Endodermal cell (in vitro differentiated cells): Measurements from ENCODE around the gene RBM47. TPM values are rescaled to one million over a fixed set of nuclear protein-coding genes. Genes with fewer than 3 reads are reported as not detected.
A peak's percentile ranks its signal among the peaks of the same experiment; 100 is the strongest.

Experiments
- DNase-seq: peaks from one replicate; pipeline ENCODE4 v3.0.0-alpha.2; 2017
- H3K27ac ChIP-seq: 2 replicates; pipeline ENCODE4 v1.5.1; 2013; ENCODE audit warnings: mild to moderate bottlenecking, low read depth, low read length, moderate library complexity
- H3K27me3 ChIP-seq: 2 replicates; pipeline ENCODE4 v1.6.1; 2013; ENCODE audit warnings: mild to moderate bottlenecking, low read length, moderate library complexity; ENCODE audit not compliant: insufficient read depth, control insufficient read depth, poor library complexity, severe bottlenecking
- H3K36me3 ChIP-seq: 2 replicates; pipeline ENCODE4 v1.7.0; 2013; ENCODE audit warnings: mild to moderate bottlenecking, low read length, moderate library complexity; ENCODE audit not compliant: control insufficient read depth, insufficient read depth
- H3K4me1 ChIP-seq: one replicate; pipeline ENCODE4 v1.7.0; 2013; ENCODE audit warnings: low read length; ENCODE audit not compliant: control insufficient read depth, insufficient read depth
- H3K4me3 ChIP-seq: 2 replicates; pipeline ENCODE4 v1.5.1; 2013; ENCODE audit warnings: mild to moderate bottlenecking, low read length, moderate library complexity
- H3K9ac ChIP-seq: 2 replicates; pipeline ENCODE4 v1.6.1; 2013; ENCODE audit warnings: mild to moderate bottlenecking, low read length, moderate library complexity; ENCODE audit not compliant: poor library complexity, severe bottlenecking; ENCODE audit errors: extremely low read depth
- H3K9me3 ChIP-seq: 2 replicates; pipeline ENCODE4 v1.6.1; 2013; ENCODE audit warnings: mild to moderate bottlenecking, low read length, moderate library complexity; ENCODE audit not compliant: control insufficient read depth
- H3K27ac Mint-ChIP-seq: 2 replicates; pipeline ENCODE4 v1.8.0; 2020; ENCODE audit warnings: mixed read lengths
- H3K27me3 Mint-ChIP-seq: 2 replicates; pipeline ENCODE4 v1.8.0; 2021; ENCODE audit warnings: mild to moderate bottlenecking, mixed read lengths; ENCODE audit not compliant: insufficient read depth
- H3K36me3 Mint-ChIP-seq: 2 replicates; pipeline ENCODE4 v1.8.0; 2020; ENCODE audit warnings: low read depth, mixed read lengths
- H3K4me1 Mint-ChIP-seq: 2 replicates; pipeline ENCODE4 v1.8.0; 2020; ENCODE audit warnings: mixed read lengths
- H3K4me3 Mint-ChIP-seq: 2 replicates; pipeline ENCODE4 v1.8.0; 2020; ENCODE audit warnings: mild to moderate bottlenecking, moderate library complexity, mixed read lengths
- H3K9me3 Mint-ChIP-seq: 2 replicates; pipeline ENCODE4 v1.8.0; 2020; ENCODE audit warnings: mild to moderate bottlenecking, mixed read lengths
- CTCF ChIP-seq: fragments of 200-600 bp; sonication (generic); conservative IDR thresholded peaks from 2 replicates; pipeline ENCODE4 v1.5.0; 2021; ENCODE audit warnings: antibody characterized with exemption, mild to moderate bottlenecking
- WGBS, 2 experiments: methylation state at CpG; one replicate each; pipeline versions ENCODE4 v1.1.5 to v1.1.7; 2013; ENCODE audit warnings: missing lambda C conversion rate in 2 of 2, mixed read lengths in 1 of 2; ENCODE audit not compliant: insufficient coverage in 1 of 2, insufficient read length in 1 of 2; 5-methylcytosine and 5-hydroxymethylcytosine counted together
- total RNA-seq, 2 donors: library from RNA; stranded (reverse); fragmentation: NEBNext Ultra II Directional in 1 of 2; extraction: Animal tissue kit (Norgen Biotek cat#: 25700) in 1 of 2; gene quantifications; 2 replicates in 1 of 2; 3 replicates in 1 of 2; pipeline ENCODE4 v1.2.1, GENCODE V29; 2021

Gene RBM47
- total RNA-seq, 2 donors from 2014 or later, result 71.7 to 90.6 TPM

GRCh38 chr4:40480291-40480690, 149.4 kb downstream of the RBM47 start:
- no peak overlapping the region for H3K9ac ChIP-seq

GRCh38 chr4:40479378-40479777, 150.3 kb downstream of the RBM47 start:
- DNase-seq, result no peak
- no peak overlapping the region for H3K9ac ChIP-seq
- no peak for TF ChIP-seq CTCF
- no peak overlapping the region for H3K27ac ChIP-seq
- no peak overlapping the region for H3K27ac Mint-ChIP-seq
- no peak overlapping the region for H3K4me3 Mint-ChIP-seq
- peaks cover 26% of the 10 kb centered on the region for H3K4me1 Mint-ChIP-seq
- no peaks in the 10 kb centered on the region for H3K4me1 ChIP-seq
- 57% methylated on average over 2 of the region's 2 CpGs; no CpG with 5 or more reads in 1 of the 2 experiments for WGBS, 2 experiments
- peaks cover 14% of the 10 kb centered on the region for H3K36me3 Mint-ChIP-seq
- no peaks in the 10 kb centered on the region for H3K27me3 Mint-ChIP-seq
- no peaks in the 10 kb centered on the region for H3K9me3 ChIP-seq
- H3K27me3 ChIP-seq, result no peaks in the 10 kb centered on the region
- no peak overlapping the region for H3K4me3 ChIP-seq
- no peaks in the 10 kb centered on the region for H3K36me3 ChIP-seq
- H3K9me3 Mint-ChIP-seq, result no peaks in the 10 kb centered on the region

More at GRCh38 chr4:40480291-40480690, 149.4 kb downstream of the RBM47 start:
- Histone ChIP-seq H3K9me3 (no peaks in the 10 kb centered on the region), H3K36me3 (no peaks in the 10 kb centered on the region), H3K27me3 (no peaks in the 10 kb centered on the region), H3K4me1 (no peaks in the 10 kb centered on the region), H3K4me3 (no peak overlapping the region), H3K27ac (no peak overlapping the region)
- Mint-ChIP-seq H3K4me1 (peaks cover 29% of the 10 kb centered on the region), H3K27me3 (no peaks in the 10 kb centered on the region), H3K4me3 (no peak overlapping the region), H3K36me3 (peaks cover 14% of the 10 kb centered on the region), H3K9me3 (no peaks in the 10 kb centered on the region), H3K27ac (peak overlapping the region; percentile 6)
- WGBS, 2 experiments, result 88 to 100% methylated on average over 2 of the region's 2 CpGs
- TF ChIP-seq CTCF, result no peak
- no peak for DNase-seq

- Mint-ChIP-seq H3K27me3 (no peaks in the 10 kb centered on the region), H3K9me3 (no peaks in the 10 kb centered on the region), H3K27ac (no peak overlapping the region), H3K4me1 (peaks cover 22% of the 10 kb centered on the region), H3K4me3 (no peak overlapping the region), H3K36me3 (peaks cover 20% of the 10 kb centered on the region)
- Histone ChIP-seq H3K27ac (no peak overlapping the region), H3K9ac (no peak overlapping the region), H3K4me1 (no peaks in the 10 kb centered on the region), H3K9me3 (no peaks in the 10 kb centered on the region), H3K4me3 (no peak overlapping the region), H3K27me3 (no peaks in the 10 kb centered on the region), H3K36me3 (no peaks in the 10 kb centered on the region)
- no peak for TF ChIP-seq CTCF
- WGBS, 2 experiments, result 81 to 84% methylated on average over 2 to 4 of the region's 4 CpGs
- DNase-seq, result no peak
Measured at GRCh38 chr4:40475609-40476008, 154.1 kb downstream of the RBM47 start.
